Measurements from ENCODE around the gene MKKS.

DNA sequence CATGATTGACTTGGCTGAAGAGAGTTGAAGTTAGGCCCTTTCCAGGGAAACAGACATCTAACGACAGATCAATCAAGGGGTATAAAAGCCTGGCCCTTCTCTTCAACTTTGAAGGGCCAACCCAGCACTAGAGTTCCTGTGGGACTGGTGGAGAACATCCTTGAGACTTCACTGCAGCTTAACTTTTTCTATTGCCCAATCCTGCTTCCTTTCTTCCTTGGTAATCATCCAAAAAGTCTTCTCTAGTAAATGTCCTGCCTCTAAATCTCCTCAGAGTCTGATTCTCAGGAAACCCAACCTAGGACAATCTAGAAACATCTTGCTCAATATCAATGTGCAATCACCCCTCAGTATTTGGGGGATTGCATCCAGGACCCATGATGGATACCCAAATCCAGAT is 1.9 kb downstream of the MKKS start:
- TF ChIP-seq, protein P1, sequence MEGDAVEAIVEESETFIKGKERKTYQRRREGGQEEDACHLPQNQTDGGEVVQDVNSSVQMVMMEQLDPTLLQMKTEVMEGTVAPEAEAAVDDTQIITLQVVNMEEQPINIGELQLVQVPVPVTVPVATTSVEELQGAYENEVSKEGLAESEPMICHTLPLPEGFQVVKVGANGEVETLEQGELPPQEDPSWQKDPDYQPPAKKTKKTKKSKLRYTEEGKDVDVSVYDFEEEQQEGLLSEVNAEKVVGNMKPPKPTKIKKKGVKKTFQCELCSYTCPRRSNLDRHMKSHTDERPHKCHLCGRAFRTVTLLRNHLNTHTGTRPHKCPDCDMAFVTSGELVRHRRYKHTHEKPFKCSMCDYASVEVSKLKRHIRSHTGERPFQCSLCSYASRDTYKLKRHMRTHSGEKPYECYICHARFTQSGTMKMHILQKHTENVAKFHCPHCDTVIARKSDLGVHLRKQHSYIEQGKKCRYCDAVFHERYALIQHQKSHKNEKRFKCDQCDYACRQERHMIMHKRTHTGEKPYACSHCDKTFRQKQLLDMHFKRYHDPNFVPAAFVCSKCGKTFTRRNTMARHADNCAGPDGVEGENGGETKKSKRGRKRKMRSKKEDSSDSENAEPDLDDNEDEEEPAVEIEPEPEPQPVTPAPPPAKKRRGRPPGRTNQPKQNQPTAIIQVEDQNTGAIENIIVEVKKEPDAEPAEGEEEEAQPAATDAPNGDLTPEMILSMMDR (IDR thresholded peaks at IDR 0.05), result no peak
- no peak for TF ChIP-seq POLR2A (IDR thresholded peaks at IDR 0.05)
